Anterior cingulate cortex (tissue), 58 donors: ENCODE measurements around the gene GLP1R.

Experiments
- DNase-seq, 58 donors: peaks; one replicate each; lab custom pipeline; 2025; lab: John Stamatoyannopoulos, UW

The GLP1R gene

DNA sequence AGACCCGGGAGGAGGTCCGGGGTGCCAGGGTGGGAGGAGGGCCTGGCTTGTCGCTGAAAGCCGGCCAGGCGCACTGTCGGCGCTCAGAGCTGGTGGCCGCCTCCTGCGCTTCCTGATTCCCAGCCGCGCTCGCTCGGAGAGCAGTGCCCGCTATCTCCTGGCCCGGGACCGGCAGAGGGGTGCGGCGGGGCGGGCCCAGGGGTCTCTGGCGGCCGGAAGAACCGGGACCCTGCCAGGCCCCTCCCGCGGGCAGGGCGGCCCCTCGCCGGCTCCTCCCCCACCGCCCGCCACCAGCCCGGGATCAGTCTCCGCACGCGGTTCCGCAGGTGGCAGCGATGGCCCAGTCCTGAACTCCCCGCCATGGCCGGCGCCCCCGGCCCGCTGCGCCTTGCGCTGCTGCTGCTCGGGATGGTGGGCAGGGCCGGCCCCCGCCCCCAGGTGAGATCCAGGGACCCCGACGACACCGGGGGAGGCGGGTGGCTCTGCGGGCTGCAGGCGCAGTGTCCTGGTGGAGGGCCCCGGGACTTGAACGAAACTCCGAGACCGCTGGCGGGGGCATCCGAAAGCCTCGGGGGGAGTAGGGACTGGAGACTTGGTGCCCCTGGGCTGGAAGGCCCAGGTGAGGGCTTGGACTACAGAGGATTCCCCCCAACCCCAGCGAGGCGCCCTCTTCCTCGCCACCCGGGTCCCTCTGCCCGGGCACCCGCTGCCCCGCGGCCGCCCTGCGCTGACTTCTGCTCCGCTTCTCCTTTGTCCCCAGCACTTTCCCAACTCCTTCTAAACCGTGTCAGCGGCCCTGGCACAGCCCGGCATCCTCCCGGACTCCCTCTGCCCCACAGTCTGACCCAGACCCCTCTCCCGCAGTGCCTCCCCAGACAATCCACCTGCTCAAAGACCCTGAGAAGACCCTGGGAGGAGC is at the start of gene GLP1R:
Gene GLP1R, plus strand, starts transcription at position 301 of the 919 bp plus-strand sequence. Its CDS starts 60 bp downstream, at position 361.
- DNase-seq, result no peak

DNA sequence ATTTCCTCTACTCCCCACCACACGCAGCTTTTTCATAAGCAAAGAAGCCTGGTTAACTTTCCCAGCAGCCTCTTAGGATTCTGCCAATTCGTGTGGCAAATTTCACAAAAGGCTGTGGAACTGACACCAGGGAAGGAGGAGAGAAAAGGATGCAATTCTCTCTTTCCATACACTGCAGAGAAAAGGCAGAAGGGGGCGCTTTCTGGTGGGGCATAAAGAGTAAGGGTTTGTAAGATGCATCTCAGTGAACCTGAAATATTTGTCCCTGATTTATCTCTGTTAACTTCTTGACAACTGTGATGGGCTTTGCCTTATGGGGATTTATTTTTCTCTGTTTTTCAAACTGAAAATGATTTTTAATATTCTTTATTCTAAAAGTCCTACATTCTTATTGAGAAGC is 45.5 kb upstream of the GLP1R start:
- DNase-seq, result no peak

DNA sequence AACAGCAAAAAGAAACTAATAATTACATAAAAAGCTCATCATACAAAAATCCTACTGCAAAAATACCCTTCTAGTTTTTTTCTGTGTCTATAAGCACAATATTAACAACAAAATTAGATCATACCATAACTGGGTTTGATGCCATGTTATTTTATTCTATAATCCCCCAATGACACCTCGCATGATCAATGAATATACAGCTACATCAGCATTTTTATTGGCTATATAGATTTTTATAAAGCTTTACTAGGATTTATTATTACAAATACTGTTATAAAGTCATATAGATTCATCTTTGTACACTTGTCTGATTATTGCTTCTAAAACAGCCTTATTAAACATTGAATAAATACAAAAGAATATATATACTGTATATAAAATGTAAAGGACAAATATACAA is 45.1 kb upstream of the GLP1R start:
- no peak for DNase-seq

DNA sequence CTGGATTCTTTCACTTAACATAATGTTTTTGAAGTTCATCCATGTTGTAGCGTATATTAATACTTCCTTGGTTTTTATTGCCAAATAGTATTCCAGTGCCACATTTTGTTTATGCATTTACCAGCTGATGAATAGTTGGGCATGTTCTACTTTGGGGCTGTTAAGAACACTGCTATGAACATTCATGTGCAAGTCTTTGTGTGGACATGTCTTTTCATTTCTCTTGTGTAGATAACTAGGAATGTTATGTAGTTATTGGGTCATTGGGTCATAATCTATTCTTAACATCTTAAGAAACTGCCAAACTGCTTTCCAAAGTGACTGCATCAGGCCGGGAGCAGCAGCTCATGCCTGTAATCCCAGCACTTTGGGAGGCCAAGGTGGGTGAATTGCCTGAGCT is 43.8 kb upstream of the GLP1R start:
- no peak for DNase-seq

DNA sequence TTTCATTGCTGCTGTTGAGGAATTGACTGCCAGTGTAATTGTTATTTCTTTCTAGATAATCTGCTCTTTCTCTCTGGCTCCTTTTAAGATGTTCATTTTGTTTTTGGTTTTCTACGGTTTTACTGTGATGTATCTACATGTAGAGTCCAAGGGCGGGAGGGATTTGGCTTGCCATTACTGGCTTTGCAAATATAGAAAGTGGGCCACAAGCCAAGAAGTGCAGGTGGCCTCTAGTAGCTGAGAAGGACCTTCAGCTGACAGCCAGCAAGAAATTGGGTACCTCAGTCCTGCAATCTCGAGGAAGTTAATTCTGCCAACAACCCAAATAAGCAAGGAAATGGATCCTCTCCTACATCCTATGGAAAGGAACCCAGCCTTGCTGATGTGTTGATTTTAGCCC is 42.8 kb upstream of the GLP1R start:
- no peak for DNase-seq

DNA sequence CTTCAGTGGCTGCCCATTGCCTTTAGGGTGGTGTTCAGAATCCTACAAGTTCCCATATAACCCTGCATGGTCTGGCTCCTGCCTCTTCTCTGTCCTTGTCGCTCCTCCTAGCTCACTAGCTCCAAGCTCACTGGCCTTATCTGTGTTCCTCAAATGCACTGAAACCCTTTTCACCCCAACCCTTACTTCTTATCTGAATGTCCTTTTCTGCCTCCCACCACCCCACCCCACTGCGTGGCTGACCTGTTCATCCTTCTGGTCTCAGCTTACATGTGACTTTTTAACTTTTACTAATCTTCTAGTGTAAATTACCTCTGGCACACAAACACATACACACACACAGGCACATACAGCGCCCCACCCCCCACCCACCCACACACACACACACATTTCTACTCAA is 41.0 kb upstream of the GLP1R start:
- DNase-seq, result no peak

DNA sequence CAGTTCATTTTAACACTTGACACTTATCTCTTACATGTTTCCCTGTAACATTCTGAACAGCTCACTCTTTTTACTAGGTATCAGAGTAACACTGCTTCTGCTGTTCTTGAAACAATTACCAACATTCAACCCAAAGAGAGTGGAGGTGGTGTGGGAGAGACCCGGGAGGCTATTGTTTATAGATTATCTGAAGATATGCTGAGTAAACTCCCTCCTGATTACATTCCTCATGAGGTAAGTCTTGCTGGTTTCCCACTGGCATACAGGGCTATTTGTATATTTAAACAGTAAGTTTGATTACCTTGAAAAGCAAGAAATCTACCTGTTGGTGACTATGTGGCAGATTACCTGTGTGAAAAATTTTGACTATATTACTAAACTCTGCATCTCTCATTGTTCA is 39.8 kb upstream of the GLP1R start:
- DNase-seq, result no peak

DNA sequence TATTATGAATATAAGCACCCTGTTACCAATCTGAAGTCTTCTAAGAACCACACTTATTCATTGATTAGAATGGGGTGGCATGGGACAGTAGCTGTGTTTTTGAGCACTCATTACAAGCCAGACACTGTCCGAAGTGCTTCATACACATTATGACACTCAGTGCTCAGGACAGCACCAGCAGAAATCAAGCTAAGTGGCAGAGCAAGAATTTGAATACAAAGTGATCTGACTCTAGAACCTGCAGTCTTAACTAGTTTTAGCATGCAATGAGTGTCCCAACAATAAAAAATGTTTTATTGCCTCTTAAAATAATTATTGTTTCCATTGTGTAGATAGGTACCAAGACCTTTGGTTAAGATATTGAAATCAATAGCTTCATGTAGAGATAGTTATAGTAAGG is 39.1 kb upstream of the GLP1R start:
- DNase-seq, result no peak

DNA sequence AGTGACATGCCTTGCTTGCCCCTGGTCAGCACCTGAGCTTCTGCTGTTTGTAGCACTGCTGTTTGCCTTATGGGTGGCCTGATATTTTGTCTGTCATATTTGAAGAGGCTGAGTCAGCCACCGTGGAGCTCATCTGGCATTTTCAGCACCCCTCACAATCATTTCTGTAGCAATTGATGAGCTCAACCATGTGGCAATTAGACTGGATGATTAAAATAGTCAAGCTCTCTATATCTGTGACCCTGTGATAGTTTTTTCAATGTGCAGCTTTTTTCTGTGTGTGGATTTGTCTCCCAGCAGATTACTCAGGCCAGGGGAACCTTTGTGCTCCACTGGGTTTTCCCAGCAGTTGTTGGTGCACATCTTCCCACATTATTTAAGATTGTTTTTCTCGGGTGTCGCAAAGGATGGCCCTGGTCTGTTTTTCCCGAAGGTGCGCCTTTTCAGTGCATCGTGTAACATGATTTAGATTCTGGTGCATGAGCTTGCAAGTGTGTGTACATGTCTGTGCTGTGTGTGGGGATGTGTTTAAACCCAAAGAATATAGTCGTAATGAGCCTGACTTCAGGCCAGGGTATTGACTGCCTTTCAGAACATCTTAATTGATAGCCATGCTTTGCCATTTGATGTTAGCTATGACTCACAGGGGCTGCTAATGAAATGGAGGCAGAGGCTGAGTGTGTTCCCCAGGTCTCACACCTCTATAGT is 31.6 kb upstream of the GLP1R start:
- DNase-seq, result no peak

DNA sequence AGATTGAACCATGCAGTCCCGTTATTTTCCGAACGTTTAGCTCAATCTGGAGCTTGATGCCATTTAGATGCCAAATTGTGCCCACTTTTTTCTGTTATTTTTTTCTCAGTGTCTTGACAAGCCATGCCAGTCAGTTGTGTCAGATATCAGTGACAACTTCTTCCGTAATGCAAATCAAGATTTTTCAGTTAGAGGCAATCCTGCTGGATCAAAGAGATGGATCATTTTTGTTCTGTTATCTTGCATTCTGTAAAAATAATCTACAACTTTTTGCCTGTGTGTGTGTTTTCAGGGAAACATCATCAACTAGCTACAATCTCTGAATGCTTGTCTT is 31.1 kb upstream of the GLP1R start:
- no peak for DNase-seq

DNA sequence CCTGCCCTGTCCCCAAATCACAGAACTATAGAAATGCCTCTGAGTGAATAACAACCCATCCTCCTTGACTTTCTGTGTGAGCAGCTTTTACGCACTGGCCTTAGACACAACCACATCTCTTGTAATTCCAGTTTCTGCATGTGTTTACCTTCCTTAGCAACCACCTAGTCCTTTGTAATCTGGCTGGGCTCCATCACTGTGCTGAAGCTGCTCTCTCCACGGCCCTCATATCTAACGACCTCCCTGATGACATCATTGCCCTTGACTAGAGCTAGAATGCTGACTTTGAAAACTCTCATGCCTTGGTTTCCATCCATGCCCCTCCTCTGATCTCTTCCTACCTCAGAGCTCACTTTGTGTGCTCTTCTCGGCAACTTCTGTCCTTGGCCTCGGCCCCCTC is 30.5 kb upstream of the GLP1R start:
- DNase-seq, result no peak

DNA sequence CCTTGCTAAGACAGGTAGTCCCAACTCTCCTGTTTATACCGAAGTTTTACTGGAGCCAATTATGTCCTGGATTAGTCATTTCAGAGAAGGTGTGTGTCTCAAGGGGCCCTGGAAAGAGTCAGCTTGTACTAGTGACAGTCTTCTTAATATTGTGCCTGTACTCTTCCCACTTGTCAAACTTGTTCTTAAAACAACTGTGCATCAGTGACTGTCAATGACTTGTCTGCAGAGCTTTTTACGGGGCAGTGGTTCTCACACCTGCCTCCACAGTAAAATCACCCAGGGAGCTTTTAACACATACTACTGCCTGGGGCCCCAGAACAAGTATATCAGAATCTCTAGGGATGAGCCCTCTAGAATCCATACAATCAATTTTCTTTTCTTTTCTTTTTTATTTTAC is 28.4 kb upstream of the GLP1R start:
- DNase-seq, result no peak

DNA sequence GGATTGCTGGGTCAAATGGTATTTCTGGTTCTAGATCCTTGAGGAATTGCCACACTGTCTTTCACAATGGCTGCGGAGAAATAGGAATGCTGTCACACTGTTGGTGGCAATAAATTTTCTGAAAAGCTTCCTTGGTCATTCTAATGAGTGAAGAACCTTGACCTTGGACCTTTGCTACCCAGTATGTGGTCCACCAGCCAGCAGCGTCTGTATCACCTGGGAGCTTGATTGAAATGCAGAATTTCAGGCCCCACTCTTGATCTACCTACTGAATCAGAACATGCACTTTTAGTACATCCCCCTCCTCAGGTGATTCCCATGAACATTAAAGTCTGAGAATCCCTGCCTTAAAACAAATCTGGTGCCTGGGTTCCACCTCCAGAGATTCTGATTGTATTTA is 27.5 kb upstream of the GLP1R start:
- DNase-seq, result no peak

DNA sequence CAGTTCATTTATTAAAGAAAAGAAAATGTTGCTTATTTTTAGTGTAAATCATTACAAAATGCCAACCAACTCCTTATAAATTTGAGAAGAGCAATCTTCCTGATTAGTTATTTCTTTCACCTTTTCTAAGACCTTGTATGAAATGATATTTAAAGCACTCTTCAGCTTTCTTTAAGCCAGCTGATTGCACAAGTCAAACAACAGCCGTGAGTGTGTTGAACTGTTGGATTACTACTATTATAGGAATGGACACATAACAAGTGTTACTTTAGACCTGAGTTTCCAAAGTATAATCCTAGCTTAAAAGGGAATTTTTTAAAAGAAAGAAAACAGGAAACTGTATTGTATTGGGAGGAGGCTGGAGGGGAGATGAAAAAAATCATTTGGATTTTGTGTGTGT is 26.8 kb upstream of the GLP1R start:
- DNase-seq, result no peak

DNA sequence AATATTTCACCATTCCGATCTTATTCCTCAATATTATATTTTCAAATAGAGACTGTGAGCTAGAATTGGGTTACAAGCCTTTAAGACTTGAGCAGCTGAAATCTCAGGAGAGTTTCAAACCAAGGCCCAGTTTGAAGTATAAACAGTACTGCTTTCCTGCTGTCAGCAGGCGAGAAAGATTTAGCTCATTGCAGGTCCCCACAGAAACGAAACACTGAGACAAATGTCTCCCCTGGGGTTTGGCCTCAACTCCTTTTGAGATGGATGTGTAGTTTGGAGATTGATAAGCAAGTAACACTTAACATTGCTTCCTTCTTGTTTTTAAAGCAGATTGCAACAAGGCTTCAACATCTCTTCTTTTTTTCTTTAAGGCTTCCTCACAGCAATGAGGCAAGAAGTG is 22.4 kb upstream of the GLP1R start:
- DNase-seq, result no peak

DNA sequence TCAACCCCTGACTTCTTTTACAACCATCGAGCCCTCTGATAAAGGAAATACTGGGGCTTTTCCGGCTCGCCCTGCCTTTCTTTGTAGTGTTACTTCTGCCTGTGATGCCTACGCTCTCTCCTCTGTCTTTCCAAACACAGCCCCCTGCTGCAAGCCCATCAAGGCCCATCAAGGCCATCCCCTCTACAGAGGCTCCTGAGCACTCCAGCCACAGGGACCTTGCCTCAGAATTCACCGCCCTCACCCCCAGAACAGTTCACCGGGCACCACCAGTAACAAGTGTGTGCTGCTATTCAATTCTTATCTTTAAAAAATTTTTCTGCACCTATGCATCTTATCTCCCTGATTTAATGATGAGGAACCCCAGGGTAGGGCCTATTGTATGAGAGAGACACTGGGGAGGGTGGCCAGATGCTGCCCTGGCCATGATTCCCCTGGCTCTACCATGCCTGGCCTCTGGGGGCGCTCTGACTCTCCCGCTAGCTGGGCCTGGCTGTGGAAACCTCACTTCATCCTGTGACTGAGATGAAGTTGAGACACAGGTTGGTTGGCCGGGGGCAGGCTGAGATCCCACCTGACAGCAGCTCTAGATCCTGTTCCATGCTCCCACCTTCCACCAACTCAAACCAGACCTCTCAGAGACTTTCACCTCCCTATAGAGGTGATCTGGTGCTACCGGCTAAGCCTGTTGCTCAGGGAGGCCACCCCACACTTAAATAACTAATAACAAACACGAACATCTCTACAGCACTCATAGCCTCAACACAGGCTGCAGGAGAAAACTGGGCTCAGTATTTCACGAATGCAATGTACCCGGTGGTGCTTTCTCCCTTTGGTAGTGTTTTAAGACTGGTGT is 19.2 kb upstream of the GLP1R start:
- no peak for DNase-seq

DNA sequence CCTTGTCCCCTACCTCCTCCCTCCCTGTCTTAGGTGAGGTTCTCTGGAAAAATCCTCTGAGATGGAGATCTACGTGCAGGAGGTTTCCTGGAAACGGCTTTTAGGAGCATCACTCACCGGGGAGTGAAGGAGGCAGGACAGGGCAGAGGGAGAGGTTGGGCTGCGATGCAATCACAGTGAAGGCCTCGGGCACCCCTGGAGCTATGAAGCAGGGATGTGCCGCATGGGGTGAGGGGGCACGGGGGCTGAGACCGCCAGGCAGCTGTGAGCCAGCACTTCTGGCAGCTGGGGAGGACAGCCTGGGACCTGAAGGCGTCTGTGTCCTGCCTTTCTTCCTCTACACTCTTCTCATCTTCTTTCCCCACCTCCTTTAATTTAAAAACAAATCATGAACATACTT is 12.9 kb upstream of the GLP1R start:
- no peak for DNase-seq

DNA sequence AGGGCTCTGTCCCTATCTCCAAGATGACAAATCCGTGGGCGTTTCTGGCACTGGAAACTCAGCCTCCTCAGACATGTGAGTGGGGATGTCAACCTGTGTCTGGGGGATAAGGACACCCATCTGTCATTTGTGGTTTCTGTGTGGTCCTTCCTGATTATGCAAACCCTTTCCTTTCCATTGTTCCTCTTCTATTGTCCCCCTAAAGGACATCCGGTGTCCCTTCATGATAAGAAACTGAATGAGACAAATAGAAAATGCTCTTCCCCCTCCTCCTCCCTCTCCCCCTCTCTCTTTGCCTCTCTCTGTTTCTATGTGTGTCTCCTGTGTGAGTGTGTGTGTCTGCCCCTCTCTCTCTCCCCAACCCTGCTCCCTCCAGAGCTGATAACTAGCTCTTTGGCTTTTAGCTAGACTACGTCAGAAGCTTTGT is 11.5 kb upstream of the GLP1R start:
- DNase-seq, result no peak

DNA sequence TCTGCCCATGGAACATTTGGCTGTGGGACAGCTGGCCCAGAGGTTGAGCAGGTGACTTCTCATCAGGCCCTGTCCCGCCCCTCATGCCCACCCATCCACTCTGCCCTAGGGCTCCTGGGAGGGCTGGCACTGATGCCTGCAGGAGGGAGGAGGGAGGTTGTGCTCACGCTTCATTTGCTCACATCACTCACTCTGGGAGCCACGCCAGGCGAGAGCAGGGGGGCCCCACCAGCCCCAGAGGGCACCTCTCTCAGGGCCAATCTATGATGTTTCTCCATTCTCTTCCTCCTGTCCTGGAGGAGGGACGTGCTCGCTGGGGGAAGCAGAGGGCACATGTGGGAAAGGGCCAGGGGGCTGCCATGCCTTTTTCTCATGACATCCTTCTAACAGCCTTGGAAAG is 10.9 kb upstream of the GLP1R start:
- DNase-seq, result peak in 1 of 58 donors; percentile 8

DNA sequence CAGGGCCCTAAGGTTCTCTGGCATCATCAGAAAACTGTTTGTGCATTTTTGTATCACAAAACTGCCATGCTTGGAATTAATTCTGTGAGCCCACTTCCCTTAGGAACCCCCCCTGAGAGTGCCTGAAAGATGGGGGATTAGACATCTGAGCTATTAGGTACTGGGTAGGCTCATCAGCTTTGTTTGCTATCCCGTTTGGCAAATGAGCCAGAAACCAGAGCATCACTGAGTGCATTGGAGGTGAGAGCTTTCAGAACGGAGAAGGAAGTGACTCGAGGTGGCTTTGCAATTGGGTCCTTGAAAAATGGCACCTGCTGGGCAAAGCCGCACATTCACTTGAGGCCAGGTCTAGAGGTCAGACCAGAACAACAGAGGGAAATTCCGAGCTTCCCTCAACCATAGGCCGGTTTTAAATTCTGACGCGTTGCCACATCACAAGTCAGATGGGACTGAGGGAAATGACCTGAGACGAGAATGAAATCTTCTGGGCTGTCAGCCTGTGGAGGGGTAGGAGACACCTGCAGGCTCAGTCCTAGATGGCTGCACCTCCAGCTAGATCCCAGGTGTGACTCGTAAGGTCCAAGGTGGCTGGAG is 8.4 kb upstream of the GLP1R start:
- no peak for DNase-seq

DNA sequence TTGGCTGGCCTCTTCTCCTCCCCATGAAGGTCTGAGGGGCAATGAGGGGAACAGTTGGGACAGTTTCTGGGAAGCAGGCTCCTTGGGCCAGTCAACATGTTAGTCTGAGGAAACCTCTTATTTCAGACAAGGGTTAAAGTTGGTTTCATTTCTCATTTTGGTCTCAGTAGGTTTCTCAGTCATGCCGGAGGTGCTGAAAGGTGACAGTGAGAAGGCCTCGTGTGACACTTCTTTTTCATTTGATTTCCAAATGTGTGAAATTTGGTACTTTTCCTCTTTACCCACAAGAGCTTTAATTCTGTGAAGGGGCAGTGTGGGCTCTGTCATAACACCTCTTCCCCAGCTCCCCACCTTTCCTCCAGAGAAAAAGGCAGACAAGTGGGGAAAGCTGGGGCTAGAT is 7.5 kb upstream of the GLP1R start:
- DNase-seq, result no peak
